Fibroblast of lung (primary cell): ENCODE results near the gene UQCRHL. TPM values are rescaled to one million over a fixed set of nuclear protein-coding genes. Genes with fewer than 3 reads are reported as not detected.
A peak's percentile ranks its signal among the peaks of the same experiment; 100 is the strongest.

Experiments used
- DNase-seq, 2 donors: peaks; one replicate each; pipeline versions ENCODE4 v3.0.0 to v3.0.0-alpha.2; 2010; ENCODE audit warnings: low read depth in 2 of 2
- H2AFZ ChIP-seq: 2 replicates; pipeline ENCODE4 v1.5.1; 2012; ENCODE audit warnings: low read length, control low read depth, inconsistent platforms
- H3K27ac ChIP-seq: 2 replicates; pipeline ENCODE4 v1.5.1; 2011; ENCODE audit warnings: low read length, control low read depth; ENCODE audit not compliant: insufficient read depth
- H3K27me3 ChIP-seq: 2 replicates; pipeline ENCODE4 v1.5.1; 2011; ENCODE audit warnings: mild to moderate bottlenecking, low read length; ENCODE audit not compliant: control insufficient read depth, insufficient read depth
- H3K36me3 ChIP-seq: 2 replicates; pipeline ENCODE4 v1.5.1; 2011; ENCODE audit warnings: low read length; ENCODE audit not compliant: control insufficient read depth, insufficient read depth
- H3K4me1 ChIP-seq: 2 replicates; pipeline ENCODE4 v1.5.1; 2011; ENCODE audit warnings: low read length; ENCODE audit not compliant: control insufficient read depth, insufficient read depth; ENCODE audit errors: extremely low read depth
- H3K4me2 ChIP-seq: 2 replicates; pipeline ENCODE4 v1.5.1; 2011; ENCODE audit warnings: low read length, control low read depth; ENCODE audit not compliant: insufficient read depth; ENCODE audit errors: extremely low read depth
- H3K4me3 ChIP-seq, 4 experiments: fragments of 200-600 bp in 1 of 4; sonication (generic) in 1 of 4; replicated peaks in 1 of 4; 2 replicates each; pipeline ENCODE4 v1.5.1; 2011 to 2016; ENCODE audit warnings: low read length in 4 of 4, low read depth in 3 of 4, mild to moderate bottlenecking in 3 of 4, control low read depth in 2 of 4, inconsistent platforms in 1 of 4, mixed read lengths in 1 of 4; ENCODE audit not compliant: insufficient read depth in 1 of 4; ENCODE audit errors: control extremely low read depth in 1 of 4
- H3K79me2 ChIP-seq: 2 replicates; pipeline ENCODE4 v1.5.1; 2012; ENCODE audit warnings: mild to moderate bottlenecking, low read length, inconsistent platforms; ENCODE audit not compliant: control insufficient read depth, insufficient read depth
- H3K9ac ChIP-seq: 2 replicates; pipeline ENCODE4 v1.5.1; 2011; ENCODE audit warnings: mild to moderate bottlenecking, low read length, control low read depth; ENCODE audit not compliant: insufficient read depth
- H3K9me3 ChIP-seq: 2 replicates; pipeline ENCODE4 v1.5.1; 2012; ENCODE audit warnings: low read depth, low read length; ENCODE audit not compliant: control insufficient read depth, insufficient read depth
- H4K20me1 ChIP-seq: 2 replicates; pipeline ENCODE4 v1.5.1; 2011; ENCODE audit warnings: low read length; ENCODE audit not compliant: control insufficient read depth, insufficient read depth; ENCODE audit errors: extremely low read depth
- EZH2 ChIP-seq: IDR thresholded peaks from 2 replicates; pipeline ENCODE4 v1.5.1; 2012; ENCODE audit warnings: low read length, control low read depth, mild to moderate bottlenecking; ENCODE audit errors: missing control alignments
- polyA plus RNA-seq, 2 donors: library from polyadenylated mRNA; depleted of rRNA in 1 of 2; stranded (reverse) in 1 of 2; unstranded in 1 of 2; fragments of >200 nt; gene quantifications; 2 replicates each; pipeline ENCODE4 v1.2.1, GENCODE V29; 2011 to 2012; ENCODE audit warnings: missing spikeins in 1 of 2
- total RNA-seq: library from RNA; depleted of rRNA; stranded (reverse); fragments of >200 nt; gene quantifications from 2 replicates; pipeline ENCODE4 v1.2.1, GENCODE V29; 2014
- TF ChIP-seq, protein P1 (sequence below), 2 donors: IDR thresholded peaks in 1 of 2; conservative IDR thresholded peaks in 1 of 2; 1 replicate in 1 of 2; 2 replicates in 1 of 2; pipeline ENCODE4 v1.5.1; 2011 to 2012; ENCODE audit warnings: low read length in 2 of 2, control low read depth in 1 of 2, inconsistent platforms in 1 of 2, low read depth in 1 of 2, mild to moderate bottlenecking in 1 of 2

UQCRHL gene
- total and polyA plus RNA-seq, 2 donors (not counting 1 experiment from before 2014, with no cell fraction given): 1.3 to 7.8 TPM

DNA sequence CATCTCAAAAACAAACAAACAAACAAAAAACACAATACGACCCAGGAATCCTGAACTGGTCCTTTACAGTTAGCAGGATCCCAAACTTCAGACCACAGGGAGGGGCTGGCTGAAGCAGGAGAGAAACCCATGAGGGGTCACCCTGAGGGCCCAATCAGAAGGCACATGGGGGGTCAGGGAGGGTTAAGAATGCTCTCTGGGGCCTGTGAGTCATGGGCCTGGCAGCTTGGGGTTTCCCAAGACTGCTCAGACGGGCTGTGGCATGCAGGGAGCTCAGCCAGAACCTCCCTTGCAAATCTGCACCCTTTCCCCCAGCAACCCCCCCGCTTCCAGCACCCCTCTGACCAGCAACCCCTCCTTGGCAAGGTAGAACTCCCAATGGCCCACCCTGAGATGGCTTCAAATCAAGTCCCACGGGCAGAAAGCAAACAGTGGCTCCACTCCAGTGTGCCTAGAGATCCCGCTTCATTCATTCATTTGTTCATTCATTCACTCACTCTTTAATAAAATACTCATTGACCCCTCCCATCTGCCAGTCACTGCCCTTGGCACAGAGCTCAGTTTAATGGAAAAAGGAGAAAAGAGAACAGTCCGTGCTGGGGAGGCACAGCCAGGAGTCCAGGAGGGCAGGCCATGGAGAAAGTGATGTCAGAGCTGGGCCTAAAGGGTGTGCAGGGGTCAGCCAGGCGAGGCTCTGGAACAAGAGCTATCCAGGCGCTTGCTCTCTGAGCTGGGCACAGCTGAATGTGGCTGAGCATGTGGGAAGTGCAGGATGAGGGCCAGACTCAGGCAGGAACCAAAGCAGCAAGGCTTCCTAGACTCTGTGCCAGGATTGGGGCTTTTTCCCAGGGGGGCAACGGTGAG, 8.2 kb downstream of the UQCRHL start:
- Histone ChIP-seq H3K9ac (peak overlapping the region; percentile 20), H2AFZ (no peak overlapping the region), H3K4me3 (no peak overlapping the region), H4K20me1 (no peaks in the 10 kb centered on the region), H3K36me3 (no peaks in the 10 kb centered on the region), H3K4me2 (peak overlapping the region; percentile 62), H3K4me1 (peaks cover 42% of the 10 kb centered on the region), H3K79me2 (no peaks in the 10 kb centered on the region), H3K27ac (peak overlapping the region; percentile 90), H3K9me3 (no peaks in the 10 kb centered on the region), H3K27me3 (no peaks in the 10 kb centered on the region)
- peak; percentile 97 to 98 for DNase-seq
- no peak for TF ChIP-seq EZH2
- TF ChIP-seq, protein P1, sequence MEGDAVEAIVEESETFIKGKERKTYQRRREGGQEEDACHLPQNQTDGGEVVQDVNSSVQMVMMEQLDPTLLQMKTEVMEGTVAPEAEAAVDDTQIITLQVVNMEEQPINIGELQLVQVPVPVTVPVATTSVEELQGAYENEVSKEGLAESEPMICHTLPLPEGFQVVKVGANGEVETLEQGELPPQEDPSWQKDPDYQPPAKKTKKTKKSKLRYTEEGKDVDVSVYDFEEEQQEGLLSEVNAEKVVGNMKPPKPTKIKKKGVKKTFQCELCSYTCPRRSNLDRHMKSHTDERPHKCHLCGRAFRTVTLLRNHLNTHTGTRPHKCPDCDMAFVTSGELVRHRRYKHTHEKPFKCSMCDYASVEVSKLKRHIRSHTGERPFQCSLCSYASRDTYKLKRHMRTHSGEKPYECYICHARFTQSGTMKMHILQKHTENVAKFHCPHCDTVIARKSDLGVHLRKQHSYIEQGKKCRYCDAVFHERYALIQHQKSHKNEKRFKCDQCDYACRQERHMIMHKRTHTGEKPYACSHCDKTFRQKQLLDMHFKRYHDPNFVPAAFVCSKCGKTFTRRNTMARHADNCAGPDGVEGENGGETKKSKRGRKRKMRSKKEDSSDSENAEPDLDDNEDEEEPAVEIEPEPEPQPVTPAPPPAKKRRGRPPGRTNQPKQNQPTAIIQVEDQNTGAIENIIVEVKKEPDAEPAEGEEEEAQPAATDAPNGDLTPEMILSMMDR (conservative IDR thresholded peaks at IDR 0.05 in 1 of 2, IDR thresholded peaks at IDR 0.05 in 1 of 2; ENCODE audit: low read depth in 1 of 2, low read length in 2 of 2): no peak

DNA sequence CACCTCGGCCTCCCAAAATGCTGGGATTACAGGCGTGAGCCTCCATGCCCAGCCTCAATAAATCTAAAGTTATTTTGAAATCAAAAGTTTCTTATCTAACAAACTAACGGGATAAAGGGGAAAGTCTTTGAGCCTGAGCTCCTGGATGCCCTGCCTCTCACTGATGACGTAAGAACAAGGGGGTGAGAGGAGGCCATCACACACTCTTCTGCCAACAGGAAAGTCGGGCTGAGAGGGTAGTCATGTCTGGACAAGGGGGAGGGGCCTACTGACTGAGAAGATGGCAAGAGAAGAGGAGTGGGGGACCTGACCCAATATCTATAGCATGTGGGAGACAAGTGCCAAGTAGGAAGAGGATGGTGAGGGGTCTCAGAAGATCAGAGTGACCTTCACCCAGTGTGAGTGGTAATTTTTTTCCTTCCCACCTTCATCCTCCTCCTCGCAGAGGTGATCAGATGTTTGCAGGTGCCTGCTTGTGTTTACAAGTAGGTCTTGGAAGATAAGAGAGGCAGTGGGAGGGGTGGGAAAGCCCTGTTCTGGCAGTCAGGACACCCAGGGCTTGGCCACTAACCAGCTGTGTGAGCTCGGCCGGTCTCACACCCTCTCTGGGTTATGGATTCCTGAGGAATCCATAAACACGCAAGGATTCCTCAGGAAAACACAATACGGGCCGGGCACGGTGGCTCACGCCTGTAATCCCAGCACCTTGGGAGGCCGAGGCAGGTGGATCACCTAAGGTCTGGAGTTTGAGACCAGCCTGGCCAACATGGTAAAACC, 9.6 kb downstream of the UQCRHL start:
- no peak overlapping the region for H3K9ac ChIP-seq
- no peaks in the 10 kb centered on the region for H3K79me2 ChIP-seq
- no peaks in the 10 kb centered on the region for H3K27me3 ChIP-seq
- H3K4me1 ChIP-seq: peaks cover 42% of the 10 kb centered on the region
- peak; percentile 19 to 53 for DNase-seq
- no peak overlapping the region for H2AFZ ChIP-seq
- H3K27ac ChIP-seq: no peak overlapping the region
- H3K4me2 ChIP-seq: no peak overlapping the region
- TF ChIP-seq EZH2: no peak
- TF ChIP-seq, protein P1 (conservative IDR thresholded peaks at IDR 0.05 in 1 of 2, IDR thresholded peaks at IDR 0.05 in 1 of 2; ENCODE audit: low read depth in 1 of 2, low read length in 2 of 2): no peak
- no peaks in the 10 kb centered on the region for H3K36me3 ChIP-seq
- H4K20me1 ChIP-seq: no peaks in the 10 kb centered on the region
- H3K9me3 ChIP-seq: no peaks in the 10 kb centered on the region
- H3K4me3 ChIP-seq: no peak overlapping the region

DNA sequence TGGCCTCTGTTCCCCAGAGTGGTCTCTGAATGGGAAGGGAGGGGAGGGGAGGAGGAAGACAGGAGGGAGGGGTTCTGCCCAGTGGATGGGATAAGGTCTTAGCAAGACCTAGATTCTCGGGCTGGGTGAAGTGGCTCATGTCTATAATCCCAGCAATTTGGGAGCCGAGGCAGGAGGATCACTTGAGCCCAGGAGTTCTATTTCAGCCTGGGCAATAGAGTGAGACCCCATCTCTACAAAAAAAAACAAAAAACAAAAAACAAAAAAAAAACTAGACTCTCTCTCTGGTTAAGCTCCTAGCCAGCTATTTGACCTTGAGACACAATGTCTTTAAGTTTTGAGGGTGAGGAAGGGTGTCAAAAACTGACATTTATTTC, 11.4 kb downstream of the UQCRHL start:
- Histone ChIP-seq H3K4me1 (peaks cover 42% of the 10 kb centered on the region), H3K9me3 (no peaks in the 10 kb centered on the region), H4K20me1 (no peaks in the 10 kb centered on the region), H3K27me3 (no peaks in the 10 kb centered on the region), H2AFZ (no peak overlapping the region), H3K36me3 (no peaks in the 10 kb centered on the region), H3K4me2 (no peak overlapping the region), H3K9ac (no peak overlapping the region), H3K4me3 (no peak overlapping the region), H3K27ac (peak overlapping the region; percentile 38), H3K79me2 (no peaks in the 10 kb centered on the region)
- DNase-seq: no peak
- no peak for TF ChIP-seq EZH2
- TF ChIP-seq, protein P1 (conservative IDR thresholded peaks at IDR 0.05 in 1 of 2, IDR thresholded peaks at IDR 0.05 in 1 of 2; ENCODE audit: low read depth in 1 of 2, low read length in 2 of 2): no peak
